ENCODE measurements around the gene BPIFB3. TPM values are rescaled to one million over a fixed set of nuclear protein-coding genes. Genes with fewer than 3 reads are reported as not detected.
A peak's percentile ranks its signal among the peaks of the same experiment; 100 is the strongest.

The BPIFB3 gene
- not detected in 2 replicates for total RNA-seq
- not detected in 2 replicates for polyA plus RNA-seq

- H3K27ac ChIP-seq: no peak within 1 kb of the TSS
- H3K27me3 ChIP-seq: no peaks in the 10 kb centered on the region
- no peak for TF ChIP-seq CTCF (IDR thresholded peaks at IDR 0.05; ENCODE audit: low read depth, low read length)
- no peaks in the 10 kb centered on the region for H3K4me1 ChIP-seq (ENCODE audit: low read depth)
- no peaks in the 10 kb centered on the region for H3K9me3 ChIP-seq (ENCODE audit: low read depth)
- no peak for DNase-seq (ENCODE audit: low read depth in 1 of 2, low spot score in 1 of 2)
- H3K36me3 ChIP-seq: no peaks in the 10 kb centered on the region
- H3K4me3 ChIP-seq: no peak within 1 kb of the TSS
These were observed at the start of gene BPIFB3 for GRCh38 chr20:33053291-33054106. Gene BPIFB3, plus strand, starts transcription at chr20:33053903. Its CDS starts 1,533 bp downstream, at chr20:33055436.

GRCh38 chr20:33004141-33004751, 49.5 kb upstream of the BPIFB3 start, which contains the start of gene SUN5:
Gene SUN5, minus strand, starts transcription at chr20:33004433. Its CDS starts 93 bp downstream, at chr20:33004340.
- Histone ChIP-seq H3K27me3 (no peaks in the 10 kb centered on the region), H3K4me1 (ENCODE audit: low read depth) (no peaks in the 10 kb centered on the region), H3K27ac (no peak within 1 kb of the TSS), H3K9me3 (ENCODE audit: low read depth) (no peaks in the 10 kb centered on the region), H3K36me3 (no peaks in the 10 kb centered on the region), H3K4me3 (no peak within 1 kb of the TSS)
- no peak for DNase-seq (ENCODE audit: low read depth in 1 of 2, low spot score in 1 of 2)
- no peak for TF ChIP-seq CTCF (IDR thresholded peaks at IDR 0.05; ENCODE audit: low read depth, low read length)

- H3K36me3 ChIP-seq: no peaks in the 10 kb centered on the region
- H3K27ac ChIP-seq: no peak overlapping the region
- no peaks in the 10 kb centered on the region for H3K27me3 ChIP-seq
- H3K4me1 ChIP-seq (ENCODE audit: low read depth): no peaks in the 10 kb centered on the region
- H3K9me3 ChIP-seq (ENCODE audit: low read depth): no peaks in the 10 kb centered on the region
- peak in 1 of 2 donors; percentile 7 for DNase-seq (ENCODE audit: low read depth in 1 of 2, low spot score in 1 of 2)
- H3K4me3 ChIP-seq: no peak overlapping the region
- peak; percentile 45 for TF ChIP-seq CTCF (IDR thresholded peaks at IDR 0.05; ENCODE audit: low read depth, low read length)
These were observed 48.6 kb upstream of the BPIFB3 start for GRCh38 chr20:33005132-33005566.

- TF ChIP-seq CTCF (IDR thresholded peaks at IDR 0.05; ENCODE audit: low read depth, low read length): no peak
- DNase-seq (ENCODE audit: low read depth in 1 of 2, low spot score in 1 of 2): no peak
- Histone ChIP-seq H3K4me1 (ENCODE audit: low read depth) (no peaks in the 10 kb centered on the region), H3K9me3 (ENCODE audit: low read depth) (no peaks in the 10 kb centered on the region), H3K36me3 (no peaks in the 10 kb centered on the region), H3K27me3 (no peaks in the 10 kb centered on the region), H3K4me3 (no peak overlapping the region), H3K27ac (no peak overlapping the region)
These were observed 47.6 kb upstream of the BPIFB3 start for GRCh38 chr20:33005908-33006775.

- H3K36me3 ChIP-seq: no peaks in the 10 kb centered on the region
- H3K27me3 ChIP-seq: no peaks in the 10 kb centered on the region
- no peaks in the 10 kb centered on the region for H3K4me1 ChIP-seq (ENCODE audit: low read depth)
- no peak for DNase-seq (ENCODE audit: low read depth in 1 of 2, low spot score in 1 of 2)
- no peak overlapping the region for H3K4me3 ChIP-seq
- TF ChIP-seq CTCF (IDR thresholded peaks at IDR 0.05; ENCODE audit: low read depth, low read length): no peak
- H3K27ac ChIP-seq: no peak overlapping the region
- no peaks in the 10 kb centered on the region for H3K9me3 ChIP-seq (ENCODE audit: low read depth)
These were observed 46.8 kb upstream of the BPIFB3 start for GRCh38 chr20:33006776-33007375.
